Measurements from ENCODE around the gene FOCAD.

Gene FOCAD

DNA sequence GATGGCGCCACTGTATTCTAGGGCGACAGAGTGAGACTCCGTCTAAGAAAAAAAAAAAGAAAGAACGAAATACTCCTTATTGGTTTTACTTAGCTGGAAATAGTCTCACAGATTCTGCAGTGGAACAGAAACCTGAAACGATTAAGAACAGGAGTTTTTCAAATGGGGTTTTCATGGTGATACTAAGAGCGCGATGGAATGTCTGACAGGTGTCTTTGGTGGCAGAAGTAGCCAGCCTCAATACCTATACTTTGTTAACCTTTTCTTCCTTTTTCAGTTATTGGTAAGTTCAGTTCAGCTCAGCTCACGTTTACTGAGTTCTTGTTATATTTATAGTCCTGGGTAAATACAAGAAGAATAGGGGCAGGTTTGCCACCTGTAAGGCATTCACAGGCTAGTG, 123.9 kb downstream of the FOCAD start:
- no peak for DNase-seq

DNA sequence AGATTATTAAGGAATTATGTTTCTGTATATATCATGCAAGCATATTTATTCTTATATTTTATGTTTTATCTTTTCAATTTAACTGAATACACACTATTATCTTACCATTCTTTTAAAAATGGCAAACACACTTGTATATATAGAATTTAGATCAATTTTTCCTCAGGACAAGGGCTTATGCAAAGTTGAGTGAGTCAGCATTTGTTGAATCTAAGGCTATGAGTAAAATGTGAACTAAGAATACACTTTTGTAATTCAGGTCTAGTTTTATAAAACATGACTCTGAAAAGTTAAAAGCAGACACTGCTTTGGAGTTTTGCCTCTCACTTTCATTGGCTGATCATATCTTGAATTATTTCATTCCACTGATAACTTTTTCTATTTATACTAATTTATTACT, 127.8 kb downstream of the FOCAD start:
- DNase-seq, result no peak

DNA sequence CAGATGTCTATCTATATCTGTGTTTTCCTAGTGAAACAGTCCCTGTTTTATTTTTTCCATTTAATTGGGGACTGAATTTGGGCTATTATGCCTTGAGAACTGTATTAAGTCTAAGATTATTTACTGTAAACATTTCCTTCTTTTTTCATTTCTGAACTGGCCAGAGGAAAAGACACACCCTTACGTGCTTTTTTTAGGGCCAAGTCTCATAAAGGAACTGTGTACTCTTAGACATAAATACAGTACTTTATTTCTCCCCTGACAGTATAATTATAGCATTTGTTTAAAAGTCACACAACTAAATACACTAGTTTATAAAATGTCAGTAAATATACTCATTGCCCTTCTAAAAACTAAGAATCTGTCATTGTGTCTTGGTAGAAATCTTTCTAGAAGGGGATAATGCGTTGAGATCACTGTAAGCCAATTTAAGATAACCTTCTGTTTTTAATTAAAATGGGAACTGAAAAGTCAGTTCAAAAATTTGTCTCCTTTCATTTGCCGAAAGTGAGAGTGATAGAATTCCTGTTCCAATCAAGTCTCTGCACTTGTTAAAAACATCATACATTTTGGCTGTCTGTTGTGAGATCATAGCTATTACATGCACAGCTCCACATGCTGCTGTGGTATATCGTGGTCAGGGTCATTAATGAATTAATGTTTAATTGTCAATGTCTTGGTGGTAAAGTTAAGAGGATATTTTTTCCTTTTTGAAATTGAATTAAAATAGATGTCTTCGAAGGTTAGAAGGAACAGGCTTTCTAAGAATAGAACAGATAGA, 132.1 kb downstream of the FOCAD start:
- no peak for DNase-seq

DNA sequence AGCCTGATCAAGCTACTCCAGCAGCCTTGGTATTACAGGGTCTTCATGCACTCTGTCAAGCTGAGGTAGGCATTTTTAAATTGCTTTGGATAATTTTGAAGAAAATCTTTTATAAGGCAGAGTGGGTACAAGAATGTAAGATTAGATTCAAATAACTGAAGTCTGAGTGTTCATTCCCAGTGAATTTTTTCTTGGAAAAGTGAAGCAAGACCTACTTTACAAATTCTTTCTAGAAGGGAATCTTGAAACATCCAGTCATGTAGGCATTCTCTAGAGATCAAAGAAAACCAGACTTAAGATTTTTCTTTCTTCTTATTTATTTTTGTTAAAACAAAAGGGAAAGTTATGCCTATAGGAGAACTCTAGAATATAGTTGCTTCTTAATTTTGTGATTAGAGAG, 139.0 kb downstream of the FOCAD start:
- no peak for DNase-seq

DNA sequence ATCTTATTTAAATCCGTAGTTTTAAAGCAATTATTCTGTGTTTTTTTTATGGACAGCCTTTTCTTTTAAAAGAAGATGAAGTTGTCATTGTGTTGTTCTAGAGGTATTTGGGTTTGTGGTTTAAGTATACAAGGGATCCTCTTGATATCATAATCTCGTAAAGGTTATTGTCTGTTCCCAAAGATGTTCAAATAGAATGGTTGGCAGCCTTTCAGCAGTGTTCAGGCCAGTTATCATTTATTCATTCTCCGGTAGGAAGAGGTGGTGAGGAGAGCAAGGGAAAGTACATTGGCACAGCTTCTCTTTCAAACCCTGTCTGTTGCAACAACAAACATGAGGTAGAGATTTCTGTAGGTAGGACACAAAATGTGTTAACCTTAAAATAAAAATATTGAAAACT, 147.0 kb downstream of the FOCAD start:
- DNase-seq, result no peak

DNA sequence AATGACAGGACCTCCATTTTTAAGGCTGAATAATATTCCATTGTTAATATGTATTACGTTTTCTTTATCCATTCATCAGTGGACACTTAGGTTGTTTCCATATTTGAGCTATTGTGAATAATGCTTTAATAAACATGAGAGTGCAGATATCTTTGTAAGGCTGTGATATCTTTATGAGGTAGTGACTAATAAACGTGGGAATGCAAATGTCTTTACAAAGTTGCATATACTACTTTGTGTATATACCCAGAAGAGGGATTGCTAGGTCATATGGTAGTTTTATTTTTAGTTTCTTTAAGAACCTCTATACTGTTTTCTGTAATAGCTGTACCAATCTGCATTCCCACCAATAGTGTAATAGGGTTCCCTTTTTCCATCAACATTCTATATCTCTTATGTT, 148.7 kb downstream of the FOCAD start:
- DNase-seq, result no peak

DNA sequence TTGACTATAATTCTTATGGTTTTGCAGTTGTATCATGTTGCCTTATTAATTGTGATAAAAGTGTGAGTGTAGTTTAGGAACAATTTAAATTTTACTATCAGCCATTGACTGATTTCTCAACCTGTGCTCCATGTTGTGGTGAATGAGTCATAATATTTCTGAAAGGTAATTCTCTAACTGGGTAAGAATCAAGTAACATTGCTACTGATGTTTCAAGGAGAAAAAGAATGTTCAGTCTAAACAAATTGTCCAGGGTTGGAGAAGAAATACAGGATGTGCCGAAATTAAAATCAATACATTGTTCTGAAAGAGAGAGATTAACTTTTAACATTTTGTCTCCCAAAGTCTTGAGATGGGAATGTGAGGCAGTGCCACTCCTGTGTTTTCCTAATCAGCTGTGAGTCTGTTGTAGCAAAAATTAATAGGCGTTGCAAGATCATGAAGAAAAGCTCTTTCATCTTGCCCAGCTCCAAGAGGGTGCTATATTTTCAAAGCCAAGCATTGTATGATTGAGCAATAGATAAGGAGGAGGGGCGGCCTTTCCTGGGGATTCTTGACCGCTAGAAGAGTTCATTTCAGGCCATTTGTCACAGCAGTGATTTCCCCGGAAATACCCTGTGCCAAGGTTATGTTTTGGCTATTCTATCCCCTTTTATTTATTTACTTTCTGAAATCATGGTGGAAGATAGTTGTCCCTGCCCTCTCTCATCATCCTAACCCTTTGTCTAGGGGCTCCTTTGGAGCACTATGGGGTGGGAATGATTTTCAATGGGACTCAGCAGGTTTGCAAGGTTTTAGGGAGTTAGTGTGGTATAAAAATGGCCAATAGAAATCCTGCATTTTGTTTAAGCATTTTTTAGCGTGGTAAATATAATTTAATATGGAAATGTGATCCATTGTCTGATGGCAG, 151.6 kb downstream of the FOCAD start:
- DNase-seq, result no peak

DNA sequence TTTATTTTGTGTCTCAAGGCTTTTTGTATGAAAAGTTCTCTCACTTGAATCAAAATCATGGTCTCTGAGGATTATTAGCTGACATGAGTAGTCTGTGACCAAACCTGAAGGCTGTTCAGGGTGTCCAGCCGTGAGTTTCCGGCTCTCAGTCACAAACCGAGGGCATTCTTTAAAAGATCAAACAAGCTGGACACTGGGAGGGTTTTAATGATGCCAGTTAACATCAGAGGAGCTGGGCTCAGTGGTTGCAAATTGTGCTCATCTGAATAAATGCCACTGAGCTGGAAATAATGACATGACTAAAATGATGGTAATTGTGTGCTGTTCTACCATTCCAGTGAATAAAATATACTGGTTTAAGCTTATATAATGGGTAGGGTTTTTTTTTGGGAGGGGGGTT, 153.1 kb downstream of the FOCAD start:
- DNase-seq, result no peak

DNA sequence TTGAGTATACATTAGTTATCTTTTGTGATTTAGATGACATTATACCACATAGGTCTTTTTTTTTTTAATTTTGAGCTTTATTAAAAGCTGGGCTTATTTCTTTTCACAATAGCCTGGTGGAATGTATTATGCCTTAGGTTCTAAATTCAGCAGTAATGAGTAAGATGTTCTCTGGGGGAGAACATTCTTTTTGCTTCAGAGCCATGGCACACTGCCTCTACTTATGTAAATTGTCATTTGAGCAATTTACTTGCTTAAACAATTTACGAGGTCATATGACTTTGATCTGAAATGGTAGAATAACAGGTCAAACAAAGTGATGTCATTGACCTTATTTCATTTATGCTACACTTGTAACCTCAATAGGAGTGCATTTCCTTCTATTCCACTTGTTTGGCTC, 154.2 kb downstream of the FOCAD start:
- DNase-seq, result no peak

DNA sequence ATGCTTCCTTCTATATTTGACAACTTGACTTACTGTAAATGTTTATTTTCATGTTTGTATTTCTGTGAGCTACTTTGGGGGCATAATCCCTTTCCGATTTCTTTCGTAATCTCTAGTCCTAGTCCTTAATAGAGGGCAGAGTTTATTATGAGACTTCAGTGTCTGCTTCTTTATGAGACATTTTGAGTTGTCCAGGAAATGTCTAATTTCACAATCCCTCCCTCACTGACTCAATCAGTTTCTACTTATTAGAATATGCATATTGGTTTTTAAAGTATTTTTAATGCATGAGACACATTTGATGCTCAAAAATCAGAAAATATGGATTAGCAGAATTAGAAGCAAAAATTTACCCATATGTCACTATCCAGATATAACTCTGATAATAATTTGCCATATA, 160.9 kb downstream of the FOCAD start:
- no peak for DNase-seq

DNA sequence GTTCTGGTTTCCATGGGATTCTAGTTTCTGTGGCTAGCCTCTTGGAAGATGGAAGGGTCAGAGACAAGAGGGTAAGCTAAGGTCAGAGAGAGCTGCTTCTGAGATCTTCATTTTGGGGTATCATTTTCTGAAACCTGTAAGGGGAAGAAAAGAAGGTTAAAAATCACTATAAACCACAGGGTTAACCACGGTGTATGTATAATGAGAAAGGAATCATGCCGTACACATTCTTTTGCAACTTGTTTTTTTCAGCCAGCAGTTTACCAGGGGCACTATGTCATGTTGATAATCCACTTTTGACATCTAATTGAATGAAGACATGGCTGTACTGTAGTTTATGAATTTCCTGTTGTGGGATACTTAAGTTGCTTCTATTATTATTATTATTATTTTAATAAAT, 164.4 kb downstream of the FOCAD start:
- DNase-seq, result no peak

DNA sequence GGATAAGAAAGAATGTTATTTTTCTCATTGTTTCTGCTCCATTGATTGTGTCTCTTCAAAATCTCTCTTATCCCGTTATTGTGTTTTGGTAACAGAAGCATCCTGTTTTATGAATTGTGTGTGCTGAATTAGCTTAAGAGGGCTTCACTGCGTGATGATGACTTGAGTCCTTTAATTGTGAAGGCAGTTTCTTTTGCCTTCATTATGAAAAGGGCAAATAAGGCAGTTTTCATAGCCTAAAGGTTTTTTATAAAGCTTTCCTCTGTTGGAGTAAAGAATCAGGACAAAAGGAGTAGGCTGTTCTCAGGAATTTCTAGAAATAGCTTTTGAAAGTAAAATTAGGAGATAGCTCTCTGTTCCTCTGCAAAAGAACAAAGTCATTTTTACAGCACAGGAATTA, 169.8 kb downstream of the FOCAD start:
- DNase-seq, result no peak

DNA sequence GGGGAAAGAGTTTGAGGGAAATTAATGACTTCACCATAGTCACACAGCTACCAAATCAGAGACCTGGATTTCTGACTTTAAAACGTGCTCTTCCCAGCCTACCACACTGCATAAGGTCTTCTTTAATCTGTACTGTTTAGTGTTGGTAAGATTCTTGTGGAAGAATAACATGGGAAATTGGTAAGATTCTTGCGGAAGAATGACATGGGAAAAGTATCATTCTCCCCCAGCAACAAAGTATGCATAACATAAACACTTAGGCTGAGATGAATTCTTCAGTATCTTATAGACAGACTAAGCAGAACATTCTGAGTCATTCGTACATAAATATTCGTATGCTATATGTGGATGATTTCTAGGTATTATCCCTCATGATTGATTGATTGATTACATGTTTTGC, 170.4 kb downstream of the FOCAD start:
- no peak for DNase-seq

DNA sequence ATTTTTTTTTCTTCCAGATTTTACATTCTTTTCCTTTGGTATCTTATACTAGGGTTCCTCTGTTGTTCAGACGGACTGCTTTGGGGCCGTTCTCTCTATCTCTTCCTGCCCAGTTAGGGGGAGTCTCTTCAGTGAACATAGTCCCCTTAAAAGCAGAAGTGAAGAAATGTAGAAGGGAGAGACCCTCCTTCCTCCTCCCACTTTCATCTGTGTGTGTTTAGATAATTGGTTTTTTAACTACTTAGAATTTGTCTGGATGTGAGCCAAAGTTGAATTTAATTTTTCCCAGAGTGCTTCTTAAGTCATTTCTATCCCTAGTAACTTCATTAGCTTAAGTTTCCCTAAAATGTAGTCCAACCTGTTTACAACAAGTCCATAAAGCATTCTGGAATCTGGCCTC, 179.9 kb downstream of the FOCAD start:
- no peak for DNase-seq

DNA sequence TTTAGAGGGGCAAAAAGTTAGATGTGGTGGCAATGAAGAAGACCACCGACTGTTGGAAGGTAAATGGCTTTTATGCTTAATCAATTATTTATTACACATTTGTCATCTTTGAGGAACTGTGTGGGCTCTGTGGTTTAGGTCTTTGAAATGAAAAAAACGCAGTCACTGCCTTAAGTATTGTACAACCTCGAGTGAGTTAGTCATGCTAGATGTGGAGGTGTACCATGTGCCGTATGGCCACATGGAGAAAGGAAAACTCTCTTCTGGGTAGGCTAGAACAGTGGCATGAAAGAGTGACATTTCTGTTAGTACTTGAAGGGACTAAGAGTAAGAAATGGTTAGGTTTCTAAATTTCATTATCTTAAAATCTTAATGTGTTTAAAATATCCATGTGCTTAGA, 181.3 kb downstream of the FOCAD start:
- no peak for DNase-seq

DNA sequence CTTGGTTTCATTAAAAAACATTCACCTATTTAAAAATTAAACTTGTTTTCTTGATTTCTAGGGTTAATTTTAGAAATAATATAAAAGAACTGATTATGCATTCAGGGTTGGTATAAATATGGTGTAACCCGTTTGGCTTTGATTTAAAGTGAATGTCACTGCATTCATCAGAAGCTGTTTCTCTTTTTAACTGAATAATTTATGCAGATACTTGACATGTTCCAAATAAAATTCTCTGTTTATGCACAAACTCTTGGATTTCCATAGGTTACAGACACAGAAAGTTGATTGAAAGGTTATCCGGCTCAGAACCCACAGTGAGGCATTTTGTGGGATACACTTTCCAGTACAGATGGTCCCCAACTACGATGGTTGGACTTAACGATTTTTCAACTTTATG, 186.1 kb downstream of the FOCAD start:
- no peak for DNase-seq

DNA sequence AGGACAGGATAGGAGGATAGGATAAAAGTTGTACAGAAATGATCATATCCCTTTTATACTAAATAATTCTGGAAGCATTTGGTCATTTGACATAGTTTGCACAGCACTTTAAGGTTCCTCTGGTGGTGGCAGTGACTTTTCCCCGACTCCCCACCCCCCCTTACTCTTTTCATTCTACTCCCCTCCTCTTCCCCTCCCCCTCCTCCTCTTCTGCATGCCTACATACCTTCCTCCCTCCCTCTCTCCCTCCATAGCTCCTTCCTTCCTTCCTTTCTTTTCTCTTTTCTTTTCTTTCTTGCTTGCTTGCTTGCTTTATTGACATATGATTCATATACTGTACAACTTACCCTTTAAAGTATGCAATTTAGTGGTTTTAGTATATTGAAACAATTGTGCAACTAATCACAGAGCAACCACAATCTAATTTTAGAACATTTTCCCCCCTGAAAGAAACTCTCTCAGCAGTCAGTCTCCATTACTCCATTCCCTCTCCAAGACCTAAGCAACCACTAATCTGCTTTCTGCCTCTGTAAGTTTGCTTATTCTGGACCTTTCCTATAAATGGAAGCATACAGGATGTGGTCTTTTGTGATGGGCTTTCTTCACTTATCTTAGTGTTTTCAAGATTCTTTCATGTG, 188.4 kb downstream of the FOCAD start:
- DNase-seq, result no peak

DNA sequence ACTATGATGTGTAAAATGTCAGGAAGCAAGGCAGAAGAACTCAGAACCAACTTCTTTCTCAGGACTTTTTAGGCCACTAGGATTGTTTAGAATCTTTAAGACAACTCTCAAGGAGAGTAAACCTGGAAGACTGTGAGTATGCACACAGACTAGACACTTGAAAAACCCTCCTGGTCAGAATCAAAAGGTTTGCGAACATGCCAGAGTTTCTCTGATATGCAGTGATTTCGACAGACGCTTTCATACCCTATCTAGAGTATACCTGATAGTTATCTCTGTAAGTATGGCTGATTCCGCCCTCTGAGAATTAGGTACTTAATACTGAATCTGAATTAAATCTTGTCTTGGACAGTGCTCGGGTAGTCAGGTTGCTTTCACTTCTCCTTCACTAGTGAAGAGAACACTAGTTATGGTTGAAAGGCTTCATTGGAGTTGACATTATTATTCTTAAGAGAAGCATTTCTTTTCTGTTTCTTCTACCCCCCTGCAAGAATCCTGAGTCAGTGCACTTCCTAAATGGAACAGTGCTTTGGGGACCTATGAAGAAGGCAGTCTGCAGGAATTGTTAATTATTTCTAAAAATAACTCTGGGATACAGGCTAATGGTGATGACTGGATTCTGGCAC, 189.3 kb downstream of the FOCAD start:
- no peak for DNase-seq

DNA sequence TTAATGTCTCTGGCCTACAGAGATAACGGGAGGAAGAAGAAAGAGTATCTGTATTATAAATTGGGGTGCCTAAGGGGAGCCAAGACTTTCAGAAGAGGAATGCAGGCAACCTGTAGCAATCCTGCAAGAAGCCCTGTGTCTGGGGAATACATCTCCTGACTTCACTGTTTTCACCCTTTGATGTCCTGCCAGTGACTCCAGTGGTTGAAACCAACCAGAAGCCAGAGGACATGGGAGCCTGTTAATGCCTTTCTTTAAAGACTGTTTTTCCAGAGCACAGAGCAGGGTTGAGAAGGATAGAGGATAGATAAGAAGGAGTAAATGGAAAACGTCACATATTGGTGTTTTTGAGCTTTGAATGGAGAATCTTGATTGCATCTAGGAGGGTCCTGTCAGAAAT, 196.2 kb downstream of the FOCAD start:
- DNase-seq, result no peak

DNA sequence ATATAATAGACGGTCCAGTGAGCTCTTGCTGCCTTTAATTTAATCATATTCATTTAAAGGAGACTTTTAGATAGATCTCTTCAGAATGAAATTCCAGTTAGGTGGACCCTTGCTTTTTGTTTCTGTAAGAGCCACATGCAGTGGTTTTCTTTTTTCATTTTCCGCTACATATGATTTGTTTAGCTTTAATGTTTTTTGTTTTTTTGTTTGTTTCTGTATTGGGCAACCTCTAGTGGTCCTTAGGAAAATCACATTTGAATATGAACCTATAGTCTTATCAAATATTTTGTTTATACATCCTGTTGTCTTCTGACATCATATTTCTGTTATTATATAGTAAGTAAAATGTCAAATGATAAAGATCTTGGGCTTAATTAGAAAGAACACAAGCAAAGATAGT, 196.6 kb downstream of the FOCAD start:
- no peak for DNase-seq

DNA sequence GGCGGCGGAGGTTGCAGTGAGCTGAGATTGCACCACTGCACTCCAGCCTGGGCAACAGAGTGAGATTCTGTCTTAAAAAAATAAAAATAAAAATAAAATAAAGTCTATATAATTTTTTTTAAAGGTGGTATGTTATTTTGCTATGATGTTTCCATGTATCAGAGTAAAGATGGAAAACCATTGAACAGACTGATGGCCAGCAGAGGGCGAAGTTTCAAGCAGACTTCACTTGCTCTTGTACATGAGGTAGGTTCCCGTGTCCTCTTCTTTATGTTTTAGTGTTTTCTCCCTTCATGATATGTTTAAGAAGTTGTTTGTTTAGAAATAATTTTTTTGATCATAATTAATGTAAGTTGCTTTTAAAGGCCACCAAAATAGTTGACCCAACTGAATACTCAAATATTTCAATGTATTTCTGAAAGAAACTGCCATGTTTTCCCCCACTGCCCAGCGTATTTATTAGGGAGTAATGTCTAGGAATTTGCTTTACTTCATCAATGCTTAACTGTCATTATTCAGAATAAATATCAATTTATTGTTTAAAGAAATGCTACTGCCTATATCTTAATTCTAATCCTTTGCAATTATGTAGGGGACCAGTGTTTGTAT, 201.0 kb downstream of the FOCAD start:
- peak; percentile 45 to 53 for DNase-seq

DNA sequence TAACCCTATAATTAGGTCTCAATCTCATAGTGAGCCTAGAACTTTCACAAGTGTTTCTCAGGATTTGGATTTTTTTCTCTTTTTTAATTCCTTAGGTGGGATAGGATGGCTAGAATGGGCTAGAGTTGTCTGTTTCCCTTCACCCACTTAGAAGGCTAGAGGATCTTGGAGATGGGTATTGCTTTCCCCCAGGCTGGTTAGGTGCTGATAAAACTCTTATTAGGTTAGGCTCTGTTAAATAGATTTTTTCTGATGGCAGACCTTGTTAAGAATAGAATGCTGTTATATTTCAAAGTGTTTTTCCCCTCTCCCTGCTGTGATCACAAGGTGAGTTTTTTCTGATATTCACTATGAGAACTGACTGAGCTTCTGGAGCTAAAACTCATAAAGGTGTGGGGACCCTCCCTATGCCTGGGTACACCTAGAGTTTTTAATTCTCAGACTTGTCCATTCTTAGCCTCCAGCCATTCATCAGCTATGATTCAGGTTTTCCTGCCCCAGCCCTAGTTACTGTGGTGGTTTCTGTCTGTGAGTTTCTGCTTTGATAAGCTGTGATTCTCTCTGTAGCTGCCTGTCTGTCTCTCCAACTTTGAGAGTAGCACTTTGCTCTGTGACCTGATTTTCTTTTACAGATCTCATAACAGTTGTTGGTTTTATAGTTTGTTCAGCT, 215.0 kb downstream of the FOCAD start:
- no peak for DNase-seq
